C4-2B (cell line): Measurements from ENCODE around the gene RETN.

Experiments used
- ZFX ChIP-seq: fragments of 450-650 bp; IDR thresholded peaks from 2 replicates; pipeline ENCODE4 v1.6.1; 2017
- TF ChIP-seq, protein P1 (sequence below): fragments of 450-650 bp; conservative IDR thresholded peaks from 2 replicates; pipeline ENCODE4 v1.5.1; 2017; ENCODE audit warnings: mild to moderate bottlenecking

- TF ChIP-seq, protein P1, sequence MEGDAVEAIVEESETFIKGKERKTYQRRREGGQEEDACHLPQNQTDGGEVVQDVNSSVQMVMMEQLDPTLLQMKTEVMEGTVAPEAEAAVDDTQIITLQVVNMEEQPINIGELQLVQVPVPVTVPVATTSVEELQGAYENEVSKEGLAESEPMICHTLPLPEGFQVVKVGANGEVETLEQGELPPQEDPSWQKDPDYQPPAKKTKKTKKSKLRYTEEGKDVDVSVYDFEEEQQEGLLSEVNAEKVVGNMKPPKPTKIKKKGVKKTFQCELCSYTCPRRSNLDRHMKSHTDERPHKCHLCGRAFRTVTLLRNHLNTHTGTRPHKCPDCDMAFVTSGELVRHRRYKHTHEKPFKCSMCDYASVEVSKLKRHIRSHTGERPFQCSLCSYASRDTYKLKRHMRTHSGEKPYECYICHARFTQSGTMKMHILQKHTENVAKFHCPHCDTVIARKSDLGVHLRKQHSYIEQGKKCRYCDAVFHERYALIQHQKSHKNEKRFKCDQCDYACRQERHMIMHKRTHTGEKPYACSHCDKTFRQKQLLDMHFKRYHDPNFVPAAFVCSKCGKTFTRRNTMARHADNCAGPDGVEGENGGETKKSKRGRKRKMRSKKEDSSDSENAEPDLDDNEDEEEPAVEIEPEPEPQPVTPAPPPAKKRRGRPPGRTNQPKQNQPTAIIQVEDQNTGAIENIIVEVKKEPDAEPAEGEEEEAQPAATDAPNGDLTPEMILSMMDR: no peak
- TF ChIP-seq ZFX: no peak
Observed at GRCh38 chr19:7701654-7702457, 33.0 kb downstream of the RETN start, which contains the start of gene FCER2.
